ENCODE results near the gene LGALS3.

- TF ChIP-seq YY1 (IDR thresholded peaks at IDR 0.05) (no peak), CTCF (IDR thresholded peaks at IDR 0.05; ENCODE audit: low read depth, low read length, missing input control) (no peak), REST (IDR thresholded peaks at IDR 0.05) (no peak), ATF3 (IDR thresholded peaks at IDR 0.05) (no peak), RXRA (IDR thresholded peaks at IDR 0.05) (no peak), TAF1 (conservative IDR thresholded peaks at IDR 0.05) (no peak), MAX (IDR thresholded peaks at IDR 0.05) (no peak), JUND (IDR thresholded peaks at IDR 0.05) (no peak)
These were observed 3.0 kb upstream of the LGALS3 start for GRCh38 chr14:55126034-55126433.
